ENCODE data around the gene PIP5K1B. TPM values are rescaled to one million over a fixed set of nuclear protein-coding genes. Genes with fewer than 3 reads are reported as not detected.

PIP5K1B gene
- total and polyA plus RNA-seq, 2 donors (not counting 1 experiment from before 2014, with no cell fraction given) = under 0.01 to 0.03 TPM

DNA sequence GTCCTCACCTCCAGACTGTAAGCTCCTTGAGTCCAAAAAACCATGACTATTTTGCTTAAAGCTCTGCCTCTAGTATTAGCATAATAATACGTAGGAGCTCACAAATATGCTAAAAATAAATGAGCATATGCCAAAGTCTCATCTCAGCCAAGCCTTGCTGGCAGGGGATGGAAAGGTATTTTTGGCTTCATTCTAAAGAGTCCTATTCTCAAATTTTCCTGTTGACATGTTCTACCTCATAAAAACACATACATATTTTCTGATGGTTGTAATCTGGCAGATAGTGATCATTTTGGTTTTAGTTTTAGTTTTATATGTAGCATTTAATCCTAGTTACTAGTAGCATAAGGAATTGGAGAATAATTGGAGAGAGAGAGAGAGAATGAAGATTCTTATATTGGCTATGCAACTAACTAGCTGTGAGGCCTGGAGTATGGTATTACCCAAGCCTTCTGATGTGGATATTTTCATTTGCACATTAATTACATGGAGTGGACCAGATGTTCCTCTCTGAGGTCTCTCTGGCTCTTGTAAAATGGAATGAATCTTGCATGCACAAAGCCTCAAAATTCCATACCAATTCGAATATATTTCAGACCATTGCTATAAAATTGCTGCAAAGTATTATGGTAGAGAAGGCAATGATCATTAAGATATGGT is 55.8 kb downstream of the PIP5K1B start:
- H3K9me3 ChIP-seq (ENCODE audit: control insufficient read depth, insufficient read depth, low read depth, low read length) = no peaks in the 10 kb centered on the region
- H3K27me3 ChIP-seq (ENCODE audit: control insufficient read depth, insufficient read depth, low read length) = no peaks in the 10 kb centered on the region
- no peaks in the 10 kb centered on the region for H3K4me1 ChIP-seq (ENCODE audit: control insufficient read depth, extremely low read depth, insufficient read depth, low read length)
- H3K79me2 ChIP-seq (ENCODE audit: control insufficient read depth, insufficient read depth, low read length) = no peaks in the 10 kb centered on the region
- H3K36me3 ChIP-seq (ENCODE audit: control insufficient read depth, insufficient read depth, low read length) = no peaks in the 10 kb centered on the region
- no peak overlapping the region for H3K4me3 ChIP-seq (replicated peaks in 1 of 4; ENCODE audit: control extremely low read depth in 1 of 4, insufficient read depth in 1 of 4, low read depth in 3 of 4, low read length in 4 of 4)
- DNase-seq (ENCODE audit: low read depth in 2 of 2) = no peak
- H3K9ac ChIP-seq (ENCODE audit: insufficient read depth, low read length) = no peak overlapping the region
- H3K27ac ChIP-seq (ENCODE audit: insufficient read depth, low read length) = no peak overlapping the region
- H4K20me1 ChIP-seq (ENCODE audit: control insufficient read depth, extremely low read depth, insufficient read depth, low read length) = no peaks in the 10 kb centered on the region
- no peak overlapping the region for H3K4me2 ChIP-seq (ENCODE audit: extremely low read depth, insufficient read depth, low read length)
- no peak for TF ChIP-seq EZH2 (IDR thresholded peaks at IDR 0.05; ENCODE audit: low read length, missing control alignments)
- TF ChIP-seq, protein P1, sequence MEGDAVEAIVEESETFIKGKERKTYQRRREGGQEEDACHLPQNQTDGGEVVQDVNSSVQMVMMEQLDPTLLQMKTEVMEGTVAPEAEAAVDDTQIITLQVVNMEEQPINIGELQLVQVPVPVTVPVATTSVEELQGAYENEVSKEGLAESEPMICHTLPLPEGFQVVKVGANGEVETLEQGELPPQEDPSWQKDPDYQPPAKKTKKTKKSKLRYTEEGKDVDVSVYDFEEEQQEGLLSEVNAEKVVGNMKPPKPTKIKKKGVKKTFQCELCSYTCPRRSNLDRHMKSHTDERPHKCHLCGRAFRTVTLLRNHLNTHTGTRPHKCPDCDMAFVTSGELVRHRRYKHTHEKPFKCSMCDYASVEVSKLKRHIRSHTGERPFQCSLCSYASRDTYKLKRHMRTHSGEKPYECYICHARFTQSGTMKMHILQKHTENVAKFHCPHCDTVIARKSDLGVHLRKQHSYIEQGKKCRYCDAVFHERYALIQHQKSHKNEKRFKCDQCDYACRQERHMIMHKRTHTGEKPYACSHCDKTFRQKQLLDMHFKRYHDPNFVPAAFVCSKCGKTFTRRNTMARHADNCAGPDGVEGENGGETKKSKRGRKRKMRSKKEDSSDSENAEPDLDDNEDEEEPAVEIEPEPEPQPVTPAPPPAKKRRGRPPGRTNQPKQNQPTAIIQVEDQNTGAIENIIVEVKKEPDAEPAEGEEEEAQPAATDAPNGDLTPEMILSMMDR (conservative IDR thresholded peaks at IDR 0.05 in 1 of 2, IDR thresholded peaks at IDR 0.05 in 1 of 2; ENCODE audit: low read depth in 1 of 2, low read length in 2 of 2) = no peak
- H2AFZ ChIP-seq (ENCODE audit: low read length) = no peak overlapping the region

DNA sequence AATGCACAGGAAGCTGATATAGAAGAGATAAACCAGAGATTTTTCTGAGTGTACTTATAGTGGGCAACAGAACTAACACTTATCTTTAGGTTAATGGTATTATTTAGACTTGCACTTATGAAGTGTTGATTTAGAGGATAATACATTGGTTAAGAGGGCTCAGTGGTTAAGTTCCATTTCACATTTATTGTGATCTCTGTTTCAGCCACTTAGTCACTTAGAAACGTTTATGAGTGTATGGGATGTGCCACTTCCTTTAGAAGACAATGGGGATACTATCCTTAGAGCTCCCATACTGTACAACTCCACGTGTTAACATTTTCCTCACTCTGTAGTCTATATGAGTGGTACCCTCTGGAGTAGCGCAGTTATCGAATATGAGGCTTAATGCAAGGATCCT is 57.5 kb downstream of the PIP5K1B start:
- no peak overlapping the region for H3K27ac ChIP-seq (ENCODE audit: insufficient read depth, low read length)
- H3K4me2 ChIP-seq (ENCODE audit: extremely low read depth, insufficient read depth, low read length) = no peak overlapping the region
- no peak overlapping the region for H2AFZ ChIP-seq (ENCODE audit: low read length)
- no peaks in the 10 kb centered on the region for H3K4me1 ChIP-seq (ENCODE audit: control insufficient read depth, extremely low read depth, insufficient read depth, low read length)
- H4K20me1 ChIP-seq (ENCODE audit: control insufficient read depth, extremely low read depth, insufficient read depth, low read length) = no peaks in the 10 kb centered on the region
- no peaks in the 10 kb centered on the region for H3K79me2 ChIP-seq (ENCODE audit: control insufficient read depth, insufficient read depth, low read length)
- H3K36me3 ChIP-seq (ENCODE audit: control insufficient read depth, insufficient read depth, low read length) = no peaks in the 10 kb centered on the region
- no peak overlapping the region for H3K4me3 ChIP-seq (replicated peaks in 1 of 4; ENCODE audit: control extremely low read depth in 1 of 4, insufficient read depth in 1 of 4, low read depth in 3 of 4, low read length in 4 of 4)
- no peak for TF ChIP-seq EZH2 (IDR thresholded peaks at IDR 0.05; ENCODE audit: low read length, missing control alignments)
- TF ChIP-seq, protein P1 (conservative IDR thresholded peaks at IDR 0.05 in 1 of 2, IDR thresholded peaks at IDR 0.05 in 1 of 2; ENCODE audit: low read depth in 1 of 2, low read length in 2 of 2) = no peak
- H3K9ac ChIP-seq (ENCODE audit: insufficient read depth, low read length) = no peak overlapping the region
- no peaks in the 10 kb centered on the region for H3K9me3 ChIP-seq (ENCODE audit: control insufficient read depth, insufficient read depth, low read depth, low read length)
- H3K27me3 ChIP-seq (ENCODE audit: control insufficient read depth, insufficient read depth, low read length) = no peaks in the 10 kb centered on the region
- no peak for DNase-seq (ENCODE audit: low read depth in 2 of 2)

DNA sequence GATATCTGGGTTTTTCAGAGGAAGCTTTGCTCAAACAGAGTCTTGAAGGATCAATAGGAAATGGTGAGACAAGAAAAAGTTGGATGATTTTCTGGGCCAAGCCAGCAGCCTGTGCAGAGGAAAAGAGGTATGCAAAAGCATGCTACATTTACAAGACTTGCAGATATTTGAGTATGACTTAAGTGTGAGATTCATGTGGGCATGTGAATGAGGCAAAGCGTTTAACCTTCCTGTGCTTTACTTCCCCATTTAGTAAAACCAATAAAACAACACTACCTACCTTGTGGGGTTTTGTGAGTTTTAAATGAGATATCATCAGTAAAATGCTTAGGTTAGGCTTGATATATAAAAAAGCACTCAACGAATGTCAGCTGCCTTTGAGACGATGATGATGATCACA is 58.1 kb downstream of the PIP5K1B start:
- Histone ChIP-seq H3K36me3 (ENCODE audit: control insufficient read depth, insufficient read depth, low read length) (no peaks in the 10 kb centered on the region), H3K27ac (ENCODE audit: insufficient read depth, low read length) (no peak overlapping the region), H3K4me3 (replicated peaks in 1 of 4; ENCODE audit: control extremely low read depth in 1 of 4, insufficient read depth in 1 of 4, low read depth in 3 of 4, low read length in 4 of 4) (no peak overlapping the region), H3K79me2 (ENCODE audit: control insufficient read depth, insufficient read depth, low read length) (no peaks in the 10 kb centered on the region), H4K20me1 (ENCODE audit: control insufficient read depth, extremely low read depth, insufficient read depth, low read length) (no peaks in the 10 kb centered on the region), H3K9me3 (ENCODE audit: control insufficient read depth, insufficient read depth, low read depth, low read length) (no peaks in the 10 kb centered on the region), H3K9ac (ENCODE audit: insufficient read depth, low read length) (no peak overlapping the region), H3K4me2 (ENCODE audit: extremely low read depth, insufficient read depth, low read length) (no peak overlapping the region), H2AFZ (ENCODE audit: low read length) (no peak overlapping the region), H3K27me3 (ENCODE audit: control insufficient read depth, insufficient read depth, low read length) (no peaks in the 10 kb centered on the region), H3K4me1 (ENCODE audit: control insufficient read depth, extremely low read depth, insufficient read depth, low read length) (no peaks in the 10 kb centered on the region)
- no peak for DNase-seq (ENCODE audit: low read depth in 2 of 2)
- TF ChIP-seq, protein P1 (conservative IDR thresholded peaks at IDR 0.05 in 1 of 2, IDR thresholded peaks at IDR 0.05 in 1 of 2; ENCODE audit: low read depth in 1 of 2, low read length in 2 of 2) = no peak
- no peak for TF ChIP-seq EZH2 (IDR thresholded peaks at IDR 0.05; ENCODE audit: low read length, missing control alignments)

Data from fibroblast of lung (primary cell).